Germinal center (tissue), 1 donor: ENCODE measurements around the gene SYS1.
A peak's percentile ranks its signal among the peaks of the same experiment; 100 is the strongest.
"Not testable (repeated sequence)": the region's sequence is repeated elsewhere in the genome, so short reads cannot be mapped to it uniquely, and the experiment has no call there.

Source experiments
- DNase-seq: peaks from one replicate; pipeline ENCODE4 v3.0.0; 2012; ENCODE audit warnings: mixed read lengths, low spot score

Gene SYS1

GRCh38 chr20:45340236-45340847, 22.6 kb upstream of the SYS1 start:
- DNase-seq: no peak

GRCh38 chr20:45340951-45341350, 22.0 kb upstream of the SYS1 start:
- DNase-seq: no peak

- DNase-seq: no peak
Measured at GRCh38 chr20:45341579-45341938, 21.4 kb upstream of the SYS1 start.

GRCh38 chr20:45341939-45342854, 20.8 kb upstream of the SYS1 start:
- no peak for DNase-seq

- DNase-seq: no peak
Measured at GRCh38 chr20:45342855-45343531, 20.0 kb upstream of the SYS1 start.

GRCh38 chr20:45343532-45344167, 19.3 kb upstream of the SYS1 start:
- no peak for DNase-seq

- DNase-seq: no peak
Measured at GRCh38 chr20:45344168-45344860, 18.6 kb upstream of the SYS1 start.

- DNase-seq: no peak
Measured at GRCh38 chr20:45345104-45345936, 17.6 kb upstream of the SYS1 start.

GRCh38 chr20:45346291-45346718, 16.7 kb upstream of the SYS1 start:
- DNase-seq: no peak

- no peak for DNase-seq
Measured at GRCh38 chr20:45346851-45347250, 16.1 kb upstream of the SYS1 start.

GRCh38 chr20:45347297-45347935, 15.5 kb upstream of the SYS1 start:
- DNase-seq: no peak

GRCh38 chr20:45347936-45348778, 14.8 kb upstream of the SYS1 start, which contains the start of gene SDC4:
SDC4 (minus strand) TSS chr20:45348424; CDS start chr20:45348384, 40 bp downstream.
- DNase-seq: peak; percentile 35

- DNase-seq: no peak
Measured at GRCh38 chr20:45350217-45350616, 12.7 kb upstream of the SYS1 start.

- DNase-seq: not testable (repeated sequence)
Measured at GRCh38 chr20:45350795-45351194, 12.2 kb upstream of the SYS1 start.

- DNase-seq: no peak
Measured at GRCh38 chr20:45352729-45353128, 10.2 kb upstream of the SYS1 start.

- DNase-seq: no peak
Measured at GRCh38 chr20:45353746-45354145, 9.2 kb upstream of the SYS1 start.

GRCh38 chr20:45354423-45355208, 8.3 kb upstream of the SYS1 start:
- no peak for DNase-seq
